CD4-positive, alpha-beta T cell (primary cell): ENCODE results near the gene OTOP3. TPM values are rescaled to one million over a fixed set of nuclear protein-coding genes. Genes with fewer than 3 reads are reported as not detected.

Source experiments
- ATAC-seq: fragments of 200-7000 bp; cut with Tn5 transposase; one replicate; pipeline ENCODE4 v1.10.0; 2022; ENCODE audit warnings: mild to moderate bottlenecking; ENCODE audit not compliant: poor library complexity
- CTCF ChIA-PET: fragments of 350-600 bp; sonication (Branson Sonifier 250); formaldehyde crosslinking; loops from one replicate; lab custom pipeline; 2021; ENCODE audit warnings: antibody characterized with exemption, inconsistent platforms; lab: Charles Lee
- POLR2A ChIA-PET: fragments of 350-600 bp; sonication (Branson Sonifier 250); formaldehyde crosslinking; loops from one replicate; lab custom pipeline; 2021; ENCODE audit warnings: antibody characterized with exemption, inconsistent platforms; lab: Charles Lee
- DNase-seq, 14 experiments: peaks; one replicate each; pipeline ENCODE4 v3.0.0-alpha.2; 2013 to 2020; ENCODE audit warnings: mixed read lengths in 2 of 14
- H3K27ac ChIP-seq, 2 donors: one replicate each; pipeline versions ENCODE4 v1.5.1 to v1.7.0; 2013; ENCODE audit warnings: low read length in 2 of 2, low read depth in 1 of 2, mild to moderate bottlenecking in 1 of 2
- H3K27me3 ChIP-seq, 2 experiments: 1 replicate in 1 of 2; 2 replicates in 1 of 2; pipeline versions ENCODE4 v1.6.1 to v1.7.0; 2013; ENCODE audit warnings: low read length in 2 of 2, control low read depth in 1 of 2, mild to moderate bottlenecking in 1 of 2, moderate library complexity in 1 of 2; ENCODE audit not compliant: insufficient read depth in 2 of 2, control insufficient read depth in 1 of 2
- H3K36me3 ChIP-seq: one replicate; pipeline ENCODE4 v1.6.1; 2013; ENCODE audit warnings: low read length, control low read depth; ENCODE audit not compliant: insufficient read depth
- H3K4me1 ChIP-seq: one replicate; pipeline ENCODE4 v1.6.1; 2013; ENCODE audit warnings: low read length, control low read depth; ENCODE audit not compliant: insufficient read depth
- H3K4me3 ChIP-seq: one replicate; pipeline ENCODE4 v1.5.1; 2013; ENCODE audit warnings: mild to moderate bottlenecking, low read length, moderate library complexity
- H3K9me3 ChIP-seq, 2 experiments: 1 replicate in 1 of 2; 2 replicates in 1 of 2; pipeline versions ENCODE4 v1.6.1 to v1.7.0; 2013; ENCODE audit warnings: low read length in 2 of 2, mild to moderate bottlenecking in 2 of 2, control low read depth in 1 of 2, moderate library complexity in 1 of 2; ENCODE audit not compliant: control insufficient read depth in 1 of 2, insufficient read depth in 1 of 2
- H3K27ac Mint-ChIP-seq: one replicate; pipeline ENCODE4 v1.8.0; 2020; ENCODE audit warnings: mixed read lengths
- H3K27me3 Mint-ChIP-seq: one replicate; pipeline ENCODE4 v1.8.0; 2021; ENCODE audit warnings: mixed read lengths
- H3K36me3 Mint-ChIP-seq: one replicate; pipeline ENCODE4 v1.8.0; 2021; ENCODE audit warnings: low read depth, mixed read lengths
- H3K4me1 Mint-ChIP-seq: one replicate; pipeline ENCODE4 v1.8.0; 2021; ENCODE audit warnings: low read depth, mixed read lengths
- H3K4me3 Mint-ChIP-seq: one replicate; pipeline ENCODE4 v1.8.0; 2020; ENCODE audit warnings: mild to moderate bottlenecking, mixed read lengths
- H3K9me3 Mint-ChIP-seq: one replicate; pipeline ENCODE4 v1.8.0; 2020; ENCODE audit warnings: mixed read lengths
- intact Hi-C, 2 experiments: fragments of 100-400 bp; cut with DNase I in 1 of 2; cut with micrococcal nuclease in 1 of 2; formaldehyde crosslinking; loops; one replicate each; pipeline versions ENCODE4 v1.15.1 to v1.9.0; 2023 to 2025; cut with DNase I, micrococcal nuclease
- total RNA-seq, 174 experiments: library from RNA in 2 of 174; stranded (reverse) in 2 of 174; gene quantifications; one replicate each; pipeline ENCODE4 v1.2.3 and lab custom pipeline; 2021 to 2026
- TF ChIP-seq, protein P1 (sequence below): fragments of 200-600 bp; IDR thresholded peaks from one replicate; pipeline ENCODE4 v1.8.0; 2022; ENCODE audit warnings: antibody characterized with exemption, mild to moderate bottlenecking

The OTOP3 gene
- total RNA-seq, 2 experiments from 2014 or later: not detected

DNA sequence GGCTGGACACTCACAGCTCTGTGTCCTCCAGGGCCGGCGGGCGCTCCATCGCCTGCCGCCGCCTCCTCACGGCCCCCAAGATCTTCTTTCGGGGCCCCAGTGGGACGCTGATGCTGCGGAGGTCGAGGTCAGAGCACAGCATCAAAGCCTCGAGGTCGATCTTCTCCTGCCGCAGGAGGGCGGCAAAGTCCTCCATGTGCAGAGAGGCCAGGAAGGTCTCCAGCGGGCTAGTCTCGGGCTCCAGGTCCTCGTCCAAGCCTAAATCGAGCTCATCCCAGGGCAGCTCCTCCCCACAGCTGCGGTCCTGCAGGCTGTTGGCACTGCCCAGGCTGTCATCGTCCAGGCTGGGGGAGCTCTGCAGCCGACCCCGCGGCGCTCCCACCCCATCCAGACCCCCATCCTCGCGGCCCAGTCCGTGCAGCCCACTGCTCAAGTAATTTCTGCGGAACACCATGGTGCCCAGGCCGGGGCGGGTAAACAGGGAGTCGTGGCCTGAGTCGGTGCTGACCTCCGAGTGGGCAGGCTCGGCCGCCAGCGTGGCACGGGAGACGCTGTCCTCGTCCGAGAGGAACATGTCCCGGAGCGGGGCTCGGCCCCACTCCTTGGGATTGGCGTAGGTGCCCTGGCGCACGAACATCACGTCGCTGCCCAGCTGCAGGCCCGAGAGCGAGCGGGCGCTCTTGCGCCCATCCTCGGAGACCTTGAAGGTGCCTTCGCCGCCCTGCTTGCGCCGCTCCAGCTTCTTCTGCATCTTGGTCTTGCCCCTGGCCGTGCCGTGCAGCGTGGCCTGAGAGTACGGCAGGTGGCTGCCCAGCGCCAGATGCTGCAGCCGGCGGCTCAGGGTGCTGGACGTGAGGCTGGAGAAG lies 16.0 kb upstream of the OTOP3 start:
- ChIA-PET CTCF (interaction anchor here (0.6 kb wide), 1 partner anchor 38 kb away, joined by 3 read pairs; no protein-coding TSS in a partner anchor), POLR2A (no interaction called here)
- no peak overlapping the region for H3K4me3 ChIP-seq
- peaks cover 29% of the 10 kb centered on the region for H3K4me1 ChIP-seq
- peaks cover 29 to 37% of the 10 kb centered on the region in 2 experiments for H3K27me3 ChIP-seq
- TF ChIP-seq, protein P1, sequence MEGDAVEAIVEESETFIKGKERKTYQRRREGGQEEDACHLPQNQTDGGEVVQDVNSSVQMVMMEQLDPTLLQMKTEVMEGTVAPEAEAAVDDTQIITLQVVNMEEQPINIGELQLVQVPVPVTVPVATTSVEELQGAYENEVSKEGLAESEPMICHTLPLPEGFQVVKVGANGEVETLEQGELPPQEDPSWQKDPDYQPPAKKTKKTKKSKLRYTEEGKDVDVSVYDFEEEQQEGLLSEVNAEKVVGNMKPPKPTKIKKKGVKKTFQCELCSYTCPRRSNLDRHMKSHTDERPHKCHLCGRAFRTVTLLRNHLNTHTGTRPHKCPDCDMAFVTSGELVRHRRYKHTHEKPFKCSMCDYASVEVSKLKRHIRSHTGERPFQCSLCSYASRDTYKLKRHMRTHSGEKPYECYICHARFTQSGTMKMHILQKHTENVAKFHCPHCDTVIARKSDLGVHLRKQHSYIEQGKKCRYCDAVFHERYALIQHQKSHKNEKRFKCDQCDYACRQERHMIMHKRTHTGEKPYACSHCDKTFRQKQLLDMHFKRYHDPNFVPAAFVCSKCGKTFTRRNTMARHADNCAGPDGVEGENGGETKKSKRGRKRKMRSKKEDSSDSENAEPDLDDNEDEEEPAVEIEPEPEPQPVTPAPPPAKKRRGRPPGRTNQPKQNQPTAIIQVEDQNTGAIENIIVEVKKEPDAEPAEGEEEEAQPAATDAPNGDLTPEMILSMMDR: no peak
- peaks cover 0 to 13% of the 10 kb centered on the region in 2 experiments for H3K9me3 ChIP-seq
- Mint-ChIP-seq H3K27me3 (peaks cover 52% of the 10 kb centered on the region), H3K4me3 (no peak overlapping the region), H3K36me3 (no peaks in the 10 kb centered on the region), H3K4me1 (peaks cover 12% of the 10 kb centered on the region), H3K27ac (no peak overlapping the region), H3K9me3 (no peaks in the 10 kb centered on the region)
- intact Hi-C loops: loop anchor here in 1 of 2 experiments (5.0 kb wide), 1 partner anchor 493 kb away; no protein-coding TSS in a partner anchor
- H3K36me3 ChIP-seq: no peaks in the 10 kb centered on the region
- no peak overlapping the region for H3K27ac ChIP-seq
- DNase-seq: peak in 1 of 14 experiments; percentile 21
- ATAC-seq: no peak

DNA sequence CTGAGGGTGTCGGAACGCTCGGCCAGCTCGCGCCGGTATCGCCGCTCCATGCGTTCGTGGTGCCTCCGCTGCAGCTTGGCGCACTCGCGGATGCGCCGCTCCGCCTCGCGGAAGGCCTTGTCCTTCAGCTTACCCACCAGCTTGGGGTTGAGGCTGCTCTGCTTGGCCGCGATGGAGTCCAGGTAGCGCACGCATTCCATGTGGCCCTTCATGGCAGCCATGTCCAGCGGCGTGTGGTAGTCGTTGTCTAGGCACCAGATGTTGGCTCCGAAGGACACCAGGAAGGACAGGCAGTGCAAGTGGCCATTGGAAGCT lies 15.4 kb upstream of the OTOP3 start:
- ATAC-seq: no peak
- Mint-ChIP-seq H3K27me3 (peaks cover 57% of the 10 kb centered on the region), H3K4me3 (no peak overlapping the region), H3K36me3 (no peaks in the 10 kb centered on the region), H3K9me3 (no peaks in the 10 kb centered on the region), H3K27ac (no peak overlapping the region), H3K4me1 (peaks cover 15% of the 10 kb centered on the region)
- ChIA-PET POLR2A (no interaction called here), CTCF (no interaction called here)
- Histone ChIP-seq H3K4me3 (no peak overlapping the region), H3K36me3 (no peaks in the 10 kb centered on the region), H3K9me3 (peaks cover 0 to 16% of the 10 kb centered on the region in 2 experiments), H3K4me1 (peaks cover 31% of the 10 kb centered on the region), H3K27me3 (peaks cover 32 to 42% of the 10 kb centered on the region in 2 experiments), H3K27ac (no peak overlapping the region)
- TF ChIP-seq, protein P1: no peak
- DNase-seq: no peak
- intact Hi-C loops: loop anchor here in 1 of 2 experiments (5.0 kb wide), 1 partner anchor 492 kb away; no protein-coding TSS in a partner anchor

DNA sequence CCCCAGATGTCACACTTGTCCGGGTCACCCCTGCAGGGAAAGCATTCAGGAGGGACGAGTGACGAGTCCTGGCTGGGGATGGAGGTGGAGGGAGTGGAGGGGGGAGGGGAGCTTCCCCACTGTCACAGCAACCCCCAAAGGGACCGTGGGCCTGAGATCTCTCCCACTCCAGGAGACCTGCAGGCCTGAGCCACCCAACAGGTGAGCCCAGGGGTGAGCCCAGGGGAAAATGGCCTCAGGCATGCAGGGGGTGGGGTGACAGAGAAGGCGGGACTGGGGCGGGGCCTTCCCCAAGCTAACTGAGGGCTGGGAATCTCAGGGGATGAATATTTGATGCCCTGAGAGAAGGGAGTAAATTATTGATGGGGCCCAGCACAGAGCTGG lies 15.1 kb upstream of the OTOP3 start:
- intact Hi-C loops: loop anchor here in 1 of 2 experiments (5.0 kb wide), 1 partner anchor 492 kb away; no protein-coding TSS in a partner anchor
- no peak overlapping the region for H3K4me3 ChIP-seq
- no peak overlapping the region for H3K4me3 Mint-ChIP-seq

More for the DNA sequence above, 15.1 kb upstream of the OTOP3 start:
- Histone ChIP-seq H3K4me1 (peaks cover 31% of the 10 kb centered on the region), H3K36me3 (no peaks in the 10 kb centered on the region), H3K27ac (no peak overlapping the region), H3K9me3 (peaks cover 0 to 16% of the 10 kb centered on the region in 2 experiments), H3K27me3 (peaks cover 35 to 46% of the 10 kb centered on the region in 2 experiments)
- Mint-ChIP-seq H3K27ac (no peak overlapping the region), H3K36me3 (no peaks in the 10 kb centered on the region), H3K9me3 (no peaks in the 10 kb centered on the region), H3K27me3 (peaks cover 61% of the 10 kb centered on the region), H3K4me1 (peaks cover 15% of the 10 kb centered on the region)
- TF ChIP-seq, protein P1: no peak
- CTCF ChIA-PET: no interaction called here
- ATAC-seq (no peak), DNase-seq (no peak)
- POLR2A ChIA-PET: no interaction called here
